AG09309 (cell line): ENCODE results near the gene FUT9.

Experiments
- DNase-seq: peaks from one replicate; pipeline ENCODE4 v3.0.0-alpha.2; 2010; ENCODE audit warnings: low read depth
- H3K4me3 ChIP-seq: 2 replicates; pipeline ENCODE4 v1.5.1; 2011; ENCODE audit warnings: mild to moderate bottlenecking, low read depth, low read length, moderate library complexity; ENCODE audit not compliant: control insufficient read depth
- TF ChIP-seq, protein P1 (sequence below): IDR thresholded peaks from 2 replicates; pipeline ENCODE4 v1.5.1; 2011; ENCODE audit warnings: mild to moderate bottlenecking, low read depth, low read length, inconsistent platforms; ENCODE audit not compliant: insufficient read depth, control insufficient read depth; ENCODE audit errors: missing control alignments

The FUT9 gene

DNA sequence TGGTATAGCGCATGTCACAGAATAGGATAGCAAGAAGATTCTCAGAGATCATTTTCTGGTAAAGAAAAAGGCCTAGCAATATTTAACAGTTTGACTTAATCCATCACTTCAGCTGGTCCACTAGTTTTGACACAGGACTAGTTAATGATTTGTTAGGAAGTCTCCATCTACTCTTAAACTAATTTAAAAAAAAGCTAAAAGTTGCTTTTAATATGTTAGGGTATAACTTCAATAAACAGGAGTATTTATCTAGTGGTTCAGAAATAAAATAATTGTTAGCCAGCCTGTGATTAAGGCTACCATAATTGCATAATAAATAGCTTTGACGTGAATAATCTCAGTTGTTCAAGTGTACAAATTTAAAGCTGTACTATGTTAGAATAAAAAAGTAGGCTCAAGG is 195.6 kb downstream of the FUT9 start:
- DNase-seq = no peak
- no peak overlapping the region for H3K4me3 ChIP-seq
- TF ChIP-seq, protein P1, sequence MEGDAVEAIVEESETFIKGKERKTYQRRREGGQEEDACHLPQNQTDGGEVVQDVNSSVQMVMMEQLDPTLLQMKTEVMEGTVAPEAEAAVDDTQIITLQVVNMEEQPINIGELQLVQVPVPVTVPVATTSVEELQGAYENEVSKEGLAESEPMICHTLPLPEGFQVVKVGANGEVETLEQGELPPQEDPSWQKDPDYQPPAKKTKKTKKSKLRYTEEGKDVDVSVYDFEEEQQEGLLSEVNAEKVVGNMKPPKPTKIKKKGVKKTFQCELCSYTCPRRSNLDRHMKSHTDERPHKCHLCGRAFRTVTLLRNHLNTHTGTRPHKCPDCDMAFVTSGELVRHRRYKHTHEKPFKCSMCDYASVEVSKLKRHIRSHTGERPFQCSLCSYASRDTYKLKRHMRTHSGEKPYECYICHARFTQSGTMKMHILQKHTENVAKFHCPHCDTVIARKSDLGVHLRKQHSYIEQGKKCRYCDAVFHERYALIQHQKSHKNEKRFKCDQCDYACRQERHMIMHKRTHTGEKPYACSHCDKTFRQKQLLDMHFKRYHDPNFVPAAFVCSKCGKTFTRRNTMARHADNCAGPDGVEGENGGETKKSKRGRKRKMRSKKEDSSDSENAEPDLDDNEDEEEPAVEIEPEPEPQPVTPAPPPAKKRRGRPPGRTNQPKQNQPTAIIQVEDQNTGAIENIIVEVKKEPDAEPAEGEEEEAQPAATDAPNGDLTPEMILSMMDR = no peak

DNA sequence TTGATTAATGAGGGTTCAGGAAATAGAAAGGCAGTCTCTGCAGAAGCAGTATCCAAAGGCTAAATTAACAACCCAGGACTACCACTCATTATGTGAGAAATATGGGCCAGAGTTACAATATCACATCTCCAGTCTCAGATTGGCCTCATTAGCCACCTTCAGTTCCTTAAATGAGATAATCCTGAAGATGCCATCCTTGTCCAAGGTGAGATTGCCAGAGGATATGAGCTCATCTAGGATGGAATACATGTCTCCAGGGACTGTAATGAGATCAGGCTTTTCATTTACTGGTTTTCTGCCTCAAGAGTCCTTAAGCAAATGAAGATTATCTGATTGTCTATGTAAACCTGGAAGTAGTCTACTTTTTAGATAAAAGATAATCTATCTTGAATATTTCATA is 196.3 kb downstream of the FUT9 start:
- no peak for DNase-seq
- TF ChIP-seq, protein P1 = no peak
- no peak overlapping the region for H3K4me3 ChIP-seq

DNA sequence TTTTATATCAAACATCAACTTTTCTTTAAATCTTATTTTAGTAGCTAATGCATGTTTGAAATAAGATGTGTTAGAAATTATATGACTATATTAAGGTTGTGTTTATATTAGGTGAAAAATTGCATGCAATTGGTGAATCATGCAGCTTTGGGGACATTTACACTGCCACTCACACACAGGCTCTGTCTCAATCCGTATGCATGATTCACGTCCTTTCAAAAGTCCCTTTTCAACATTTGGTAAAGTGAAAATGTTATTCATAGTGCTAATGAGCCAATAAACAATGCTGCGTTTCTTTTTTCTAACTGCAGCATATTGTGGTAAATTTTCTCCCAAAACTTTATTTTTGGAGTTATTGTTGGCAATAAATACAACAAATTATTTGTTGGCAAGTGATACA is 198.0 kb downstream of the FUT9 start:
- TF ChIP-seq, protein P1 = no peak
- no peak for DNase-seq
- no peak overlapping the region for H3K4me3 ChIP-seq

DNA sequence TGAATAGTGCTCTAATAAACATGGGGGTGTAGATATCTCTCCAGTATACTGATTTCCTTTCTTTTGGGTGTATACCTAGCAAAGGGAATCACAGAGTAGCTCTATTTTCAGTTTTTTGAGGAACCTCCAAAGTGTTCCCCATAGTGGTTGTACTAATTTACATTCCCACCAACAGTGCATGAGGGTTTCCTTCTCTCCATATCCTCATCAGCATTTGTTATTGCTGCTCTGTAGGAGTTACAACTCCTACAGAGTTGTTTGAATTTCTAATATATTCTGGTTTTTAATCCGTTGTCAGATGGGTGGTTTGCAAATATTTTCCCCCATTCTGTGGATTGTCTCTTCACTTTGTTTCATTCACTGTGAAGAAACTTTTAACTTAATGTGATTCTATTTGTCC is 207.9 kb downstream of the FUT9 start:
- TF ChIP-seq, protein P1 = no peak
- DNase-seq = no peak
- H3K4me3 ChIP-seq = no peak overlapping the region

DNA sequence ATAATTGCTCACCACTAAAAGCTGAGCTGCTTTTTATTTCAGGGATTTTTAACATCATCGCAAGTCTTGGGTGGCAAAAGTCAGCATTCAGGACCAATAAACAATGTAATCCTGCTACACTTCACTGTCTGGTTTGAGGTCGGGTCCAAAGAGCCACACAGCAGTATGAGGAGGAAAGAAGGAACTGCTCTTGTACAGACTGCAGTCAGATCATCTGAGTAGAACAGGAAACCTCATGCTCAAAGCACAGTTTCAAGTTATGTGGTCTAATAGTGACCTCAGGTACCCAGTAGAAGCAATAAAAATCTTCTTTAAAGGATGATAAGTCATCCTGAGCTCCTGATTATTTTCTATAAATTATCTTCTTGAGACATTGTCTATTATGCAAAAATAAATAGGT is 211.4 kb downstream of the FUT9 start:
- no peak overlapping the region for H3K4me3 ChIP-seq
- DNase-seq = no peak
- TF ChIP-seq, protein P1 = no peak

DNA sequence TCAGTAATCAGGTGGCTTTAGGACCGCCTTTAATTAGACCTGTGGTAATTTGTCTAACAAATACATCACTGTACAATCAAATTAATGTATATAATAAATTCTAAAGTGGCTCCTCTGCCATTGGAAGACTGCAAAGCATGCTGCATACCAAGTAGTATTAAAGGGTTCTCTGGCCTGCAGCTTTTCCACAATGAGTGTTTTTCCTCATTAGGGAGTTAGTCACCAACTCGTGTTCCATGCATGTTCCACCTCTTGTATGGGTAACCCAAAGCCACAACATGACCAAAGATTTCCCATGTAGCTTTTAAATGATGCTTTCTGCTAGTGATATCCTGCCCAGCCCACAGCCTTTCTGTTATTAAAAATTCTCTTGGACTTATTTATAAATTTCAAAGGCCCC is 218.7 kb downstream of the FUT9 start:
- no peak for DNase-seq
- H3K4me3 ChIP-seq = no peak overlapping the region
- TF ChIP-seq, protein P1 = no peak

DNA sequence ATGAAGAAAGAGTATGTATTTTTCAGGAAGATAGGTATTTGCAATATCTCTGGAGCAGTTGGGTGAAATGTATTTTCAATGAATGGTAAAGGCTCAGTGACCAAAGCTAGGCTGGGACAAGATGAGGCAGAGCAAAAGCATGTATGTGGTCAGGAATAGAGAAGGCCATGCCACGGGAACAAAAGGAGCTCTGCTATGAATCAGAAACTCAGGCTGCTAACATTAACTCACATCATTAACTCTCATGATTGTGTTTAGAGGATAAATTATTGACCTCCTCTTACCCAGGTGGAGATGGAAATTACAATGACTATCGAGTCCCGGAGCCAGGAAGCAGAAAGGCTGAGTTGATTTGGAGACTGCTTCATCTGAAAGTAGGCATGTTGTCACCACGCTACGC is 220.2 kb downstream of the FUT9 start:
- TF ChIP-seq, protein P1 = no peak
- no peak overlapping the region for H3K4me3 ChIP-seq
- DNase-seq = no peak
